Choroid plexus epithelial cell (primary cell): ENCODE measurements around the gene OR1S2.

Source experiments
- DNase-seq: peaks from one replicate; pipeline ENCODE4 v3.0.0-alpha.2; 2010; ENCODE audit warnings: low read depth
- H3K4me3 ChIP-seq: 2 replicates; pipeline ENCODE4 v1.5.1; 2011; ENCODE audit warnings: low read depth, mild to moderate bottlenecking, control low read depth, low read length, moderate library complexity
- TF ChIP-seq, protein P1 (sequence below): conservative IDR thresholded peaks from 2 replicates; pipeline ENCODE4 v1.5.1; 2011; ENCODE audit warnings: low read depth, mild to moderate bottlenecking, control low read depth, inconsistent platforms, low read length, moderate library complexity

Gene OR1S2

DNA sequence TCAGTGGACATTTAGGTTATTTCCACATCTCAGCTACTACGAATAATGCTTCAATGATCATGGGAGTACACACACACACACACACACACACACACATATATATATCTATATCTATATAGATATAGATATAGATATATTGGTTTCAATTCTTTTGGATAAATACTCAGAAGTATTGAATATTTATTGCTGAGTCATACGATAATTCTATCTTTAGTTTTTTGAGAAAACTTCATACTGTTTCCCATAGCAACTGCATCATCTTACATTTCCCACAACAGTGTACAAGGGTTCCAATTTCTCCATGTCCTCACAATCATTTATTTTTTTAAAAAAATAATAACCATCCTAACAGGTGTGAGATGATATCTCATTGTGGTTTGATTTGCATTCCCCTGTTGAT is 8.0 kb downstream of the OR1S2 start:
- TF ChIP-seq, protein P1, sequence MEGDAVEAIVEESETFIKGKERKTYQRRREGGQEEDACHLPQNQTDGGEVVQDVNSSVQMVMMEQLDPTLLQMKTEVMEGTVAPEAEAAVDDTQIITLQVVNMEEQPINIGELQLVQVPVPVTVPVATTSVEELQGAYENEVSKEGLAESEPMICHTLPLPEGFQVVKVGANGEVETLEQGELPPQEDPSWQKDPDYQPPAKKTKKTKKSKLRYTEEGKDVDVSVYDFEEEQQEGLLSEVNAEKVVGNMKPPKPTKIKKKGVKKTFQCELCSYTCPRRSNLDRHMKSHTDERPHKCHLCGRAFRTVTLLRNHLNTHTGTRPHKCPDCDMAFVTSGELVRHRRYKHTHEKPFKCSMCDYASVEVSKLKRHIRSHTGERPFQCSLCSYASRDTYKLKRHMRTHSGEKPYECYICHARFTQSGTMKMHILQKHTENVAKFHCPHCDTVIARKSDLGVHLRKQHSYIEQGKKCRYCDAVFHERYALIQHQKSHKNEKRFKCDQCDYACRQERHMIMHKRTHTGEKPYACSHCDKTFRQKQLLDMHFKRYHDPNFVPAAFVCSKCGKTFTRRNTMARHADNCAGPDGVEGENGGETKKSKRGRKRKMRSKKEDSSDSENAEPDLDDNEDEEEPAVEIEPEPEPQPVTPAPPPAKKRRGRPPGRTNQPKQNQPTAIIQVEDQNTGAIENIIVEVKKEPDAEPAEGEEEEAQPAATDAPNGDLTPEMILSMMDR: no peak
- H3K4me3 ChIP-seq: no peak overlapping the region
- DNase-seq: no peak

DNA sequence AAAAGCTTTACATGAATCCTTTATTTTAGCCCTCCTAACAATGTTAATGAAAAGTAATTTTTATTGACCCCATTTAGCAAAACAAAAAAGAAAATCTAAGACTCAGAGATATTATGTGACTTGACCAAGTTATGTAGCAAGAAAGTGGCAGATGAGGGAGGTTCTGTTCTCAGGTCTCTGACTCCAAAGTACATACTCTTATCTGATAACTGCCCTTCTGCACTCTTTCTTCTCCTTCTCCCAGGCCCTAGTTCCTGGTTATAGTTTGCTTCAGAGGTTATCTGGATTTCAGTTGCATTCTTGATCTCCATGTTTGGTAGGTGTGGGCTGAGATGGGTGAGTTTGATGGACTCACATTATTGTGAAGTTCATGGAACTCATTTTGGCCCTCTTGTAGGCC is 10.6 kb downstream of the OR1S2 start:
- DNase-seq: no peak
- no peak overlapping the region for H3K4me3 ChIP-seq
- TF ChIP-seq, protein P1: no peak

DNA sequence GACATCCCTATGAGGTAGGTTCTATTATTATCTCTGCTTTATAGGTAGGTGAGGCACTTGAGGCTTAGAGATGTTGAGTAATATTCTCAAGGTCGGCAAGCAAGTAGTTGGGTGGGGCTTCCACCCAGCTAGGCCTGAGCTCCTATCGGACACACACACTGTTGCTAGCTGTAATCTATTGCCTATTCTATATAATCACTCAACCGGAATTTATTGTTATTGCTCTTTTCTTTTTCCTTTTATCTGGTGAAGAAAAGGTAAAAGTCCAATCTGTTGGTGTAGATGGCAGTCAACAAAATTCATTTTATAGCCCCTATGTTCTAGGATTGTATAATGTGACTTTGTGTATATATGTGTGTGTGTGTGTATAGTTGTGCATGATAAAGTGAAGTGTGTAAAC is 11.7 kb downstream of the OR1S2 start:
- TF ChIP-seq, protein P1: no peak
- no peak for DNase-seq
- H3K4me3 ChIP-seq: no peak overlapping the region

DNA sequence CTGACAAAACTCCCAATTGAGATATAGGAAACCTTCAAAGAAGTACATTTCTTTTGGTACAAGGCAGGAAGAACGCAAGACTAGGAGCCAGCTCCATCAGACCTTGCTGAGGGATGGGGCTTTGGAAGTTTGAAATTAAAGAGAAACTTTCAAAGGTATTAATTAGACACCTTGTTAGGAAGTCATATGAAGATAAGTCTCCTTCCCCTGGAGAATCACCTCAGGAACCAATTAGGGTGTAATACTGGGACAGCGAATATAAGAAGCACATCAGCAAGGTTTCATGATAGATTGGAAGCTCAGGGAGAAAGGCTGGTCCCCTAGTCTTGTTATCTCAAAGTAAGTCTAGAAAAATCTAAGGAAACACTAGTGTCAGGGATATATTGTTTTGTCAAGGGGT is 15.2 kb downstream of the OR1S2 start, which contains the start of gene OR9Q2:
Gene OR9Q2 (plus strand): TSS at position 301 of the 400 bp plus-strand sequence. CDS start 1,421 bp downstream, outside the sequence.
- H3K4me3 ChIP-seq: no peak within 1 kb of the TSS
- TF ChIP-seq, protein P1: no peak
- DNase-seq: no peak

DNA sequence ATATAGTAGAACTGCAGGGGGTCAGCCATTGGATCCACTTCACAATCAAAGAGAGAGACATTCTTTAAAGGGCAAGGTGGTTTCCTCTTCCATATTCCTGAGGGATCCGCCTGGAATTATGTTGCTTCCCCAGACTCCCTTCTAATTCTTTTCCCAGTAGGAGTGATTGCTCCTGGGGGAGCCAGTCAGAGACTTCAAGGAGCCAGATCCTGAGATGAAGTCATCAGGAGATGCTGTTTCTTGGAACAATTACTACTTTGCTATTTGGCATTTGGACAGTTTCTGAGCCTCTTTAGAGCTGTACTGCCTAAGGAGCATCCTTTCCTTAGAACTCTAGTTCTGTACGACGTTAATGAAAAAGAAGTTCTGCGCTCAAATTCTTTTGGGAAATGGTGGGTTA is 17.0 kb downstream of the OR1S2 start:
- no peak overlapping the region for H3K4me3 ChIP-seq
- TF ChIP-seq, protein P1: no peak
- DNase-seq: no peak

DNA sequence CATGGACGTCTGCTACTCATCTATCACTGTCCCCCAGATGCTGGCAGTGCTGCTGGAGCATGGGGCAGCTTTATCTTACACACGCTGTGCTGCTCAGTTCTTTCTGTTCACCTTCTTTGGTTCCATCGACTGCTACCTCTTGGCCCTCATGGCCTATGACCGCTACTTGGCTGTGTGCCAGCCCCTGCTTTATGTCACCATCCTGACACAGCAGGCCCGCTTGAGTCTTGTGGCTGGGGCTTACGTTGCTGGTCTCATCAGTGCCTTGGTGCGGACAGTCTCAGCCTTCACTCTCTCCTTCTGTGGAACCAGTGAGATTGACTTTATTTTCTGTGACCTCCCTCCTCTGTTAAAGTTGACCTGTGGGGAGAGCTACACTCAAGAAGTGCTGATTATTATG is 24.3 kb downstream of the OR1S2 start:
- H3K4me3 ChIP-seq: no peak overlapping the region
- TF ChIP-seq, protein P1: no peak
- DNase-seq: no peak

DNA sequence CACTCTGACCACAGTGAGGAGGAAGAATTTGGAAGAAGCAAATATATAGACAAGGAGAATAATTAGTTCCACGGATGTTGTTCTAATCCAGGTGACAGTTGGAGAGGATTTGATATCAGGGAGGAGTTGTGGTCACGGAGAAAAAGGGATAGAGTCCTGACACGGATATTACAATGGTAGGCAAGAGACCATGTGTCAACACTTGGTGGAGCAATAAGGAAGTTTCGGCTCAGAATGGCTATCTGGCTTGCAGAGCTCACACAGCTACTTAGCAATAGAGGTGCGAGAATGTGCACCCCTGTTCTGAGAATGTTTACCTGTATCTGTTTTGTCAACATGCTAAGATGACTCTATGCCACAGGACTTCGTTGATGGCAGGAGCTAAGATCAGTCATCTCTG is 25.5 kb downstream of the OR1S2 start:
- TF ChIP-seq, protein P1: no peak
- no peak overlapping the region for H3K4me3 ChIP-seq
- no peak for DNase-seq
